Measurements from ENCODE around the gene ZNF716. TPM values are rescaled to one million over a fixed set of nuclear protein-coding genes. Genes with fewer than 3 reads are reported as not detected.
"Not testable (repeated sequence)": the region's sequence is repeated elsewhere in the genome, so short reads cannot be mapped to it uniquely, and the experiment has no call there.

Gene ZNF716
- total RNA-seq, 4 donors from 2014 or later, result not detected

DNA sequence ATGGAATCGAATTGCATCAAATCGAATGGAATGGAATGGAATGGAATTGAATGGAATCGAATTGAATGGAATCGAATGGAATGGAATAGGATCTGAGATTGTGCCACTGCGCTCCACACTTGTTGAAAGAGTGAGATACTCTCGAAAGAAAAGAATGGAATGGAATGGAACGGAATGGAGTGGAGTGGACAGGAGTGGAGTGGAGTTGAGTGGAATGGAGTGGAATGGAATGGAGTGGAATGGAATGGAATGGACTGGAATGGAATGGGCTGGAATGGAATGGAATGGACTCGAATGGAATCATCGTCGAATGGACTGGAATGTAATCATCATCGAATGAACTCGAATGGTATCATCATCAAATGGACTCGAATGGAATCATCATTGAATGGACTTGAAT, 38.0 kb downstream of the ZNF716 start:
- no peak overlapping the region for H3K4me3 ChIP-seq
- no peak overlapping the region for H3K27ac ChIP-seq
- peaks cover 0 to 50% (median 0%) of the 10 kb centered on the region in 3 donors for H3K9me3 ChIP-seq
- 76 to 88% methylated on average over 12 to 13 of the region's 13 CpGs for WGBS, 2 donors (ENCODE audit: low coverage in 1 of 2)
- H3K27me3 ChIP-seq, result no peaks in the 10 kb centered on the region
- no peaks in the 10 kb centered on the region for H3K4me1 ChIP-seq
- ATAC-seq, result no peak
- TF ChIP-seq EP300 (IDR thresholded peaks at IDR 0.05), result no peak
- no peak for TF ChIP-seq POLR2AphosphoS5 (IDR thresholded peaks at IDR 0.05)
- TF ChIP-seq, protein P1, sequence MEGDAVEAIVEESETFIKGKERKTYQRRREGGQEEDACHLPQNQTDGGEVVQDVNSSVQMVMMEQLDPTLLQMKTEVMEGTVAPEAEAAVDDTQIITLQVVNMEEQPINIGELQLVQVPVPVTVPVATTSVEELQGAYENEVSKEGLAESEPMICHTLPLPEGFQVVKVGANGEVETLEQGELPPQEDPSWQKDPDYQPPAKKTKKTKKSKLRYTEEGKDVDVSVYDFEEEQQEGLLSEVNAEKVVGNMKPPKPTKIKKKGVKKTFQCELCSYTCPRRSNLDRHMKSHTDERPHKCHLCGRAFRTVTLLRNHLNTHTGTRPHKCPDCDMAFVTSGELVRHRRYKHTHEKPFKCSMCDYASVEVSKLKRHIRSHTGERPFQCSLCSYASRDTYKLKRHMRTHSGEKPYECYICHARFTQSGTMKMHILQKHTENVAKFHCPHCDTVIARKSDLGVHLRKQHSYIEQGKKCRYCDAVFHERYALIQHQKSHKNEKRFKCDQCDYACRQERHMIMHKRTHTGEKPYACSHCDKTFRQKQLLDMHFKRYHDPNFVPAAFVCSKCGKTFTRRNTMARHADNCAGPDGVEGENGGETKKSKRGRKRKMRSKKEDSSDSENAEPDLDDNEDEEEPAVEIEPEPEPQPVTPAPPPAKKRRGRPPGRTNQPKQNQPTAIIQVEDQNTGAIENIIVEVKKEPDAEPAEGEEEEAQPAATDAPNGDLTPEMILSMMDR (IDR thresholded peaks at IDR 0.05), result no peak
- no peak for TF ChIP-seq POLR2A (IDR thresholded peaks at IDR 0.05)
- H3K36me3 ChIP-seq, result no peaks in the 10 kb centered on the region

GRCh38 chr7:57495111-57495510, 45.1 kb downstream of the ZNF716 start:
- not testable (repeated sequence) for H3K27me3 ChIP-seq, H3K36me3 ChIP-seq, H3K4me3 ChIP-seq, ATAC-seq, H3K4me1 ChIP-seq, H3K27ac ChIP-seq
- WGBS, 2 donors (ENCODE audit: low coverage in 1 of 2), result 72 to 81% methylated on average over 8 of the region's 8 CpGs
- peaks cover 0 to 46% (median 0%) of the 10 kb centered on the region in 3 donors for H3K9me3 ChIP-seq

GRCh38 chr7:57496395-57496794, 46.4 kb downstream of the ZNF716 start:
- no peak overlapping the region for H3K4me3 ChIP-seq
- no peak overlapping the region for H3K27ac ChIP-seq
- H3K27me3 ChIP-seq, result no peaks in the 10 kb centered on the region
- peaks cover 0 to 39% (median 0%) of the 10 kb centered on the region in 3 donors for H3K9me3 ChIP-seq
- TF ChIP-seq, protein P1 (IDR thresholded peaks at IDR 0.05), result no peak
- TF ChIP-seq EP300 (IDR thresholded peaks at IDR 0.05) (no peak), POLR2AphosphoS5 (IDR thresholded peaks at IDR 0.05) (no peak), POLR2A (IDR thresholded peaks at IDR 0.05) (no peak)
- no peaks in the 10 kb centered on the region for H3K36me3 ChIP-seq
- no peaks in the 10 kb centered on the region for H3K4me1 ChIP-seq
- peak; percentile 43 for ATAC-seq
- WGBS, 2 donors (ENCODE audit: low coverage in 1 of 2), result 58 to 70% methylated on average over 5 to 6 of the region's 6 CpGs

DNA sequence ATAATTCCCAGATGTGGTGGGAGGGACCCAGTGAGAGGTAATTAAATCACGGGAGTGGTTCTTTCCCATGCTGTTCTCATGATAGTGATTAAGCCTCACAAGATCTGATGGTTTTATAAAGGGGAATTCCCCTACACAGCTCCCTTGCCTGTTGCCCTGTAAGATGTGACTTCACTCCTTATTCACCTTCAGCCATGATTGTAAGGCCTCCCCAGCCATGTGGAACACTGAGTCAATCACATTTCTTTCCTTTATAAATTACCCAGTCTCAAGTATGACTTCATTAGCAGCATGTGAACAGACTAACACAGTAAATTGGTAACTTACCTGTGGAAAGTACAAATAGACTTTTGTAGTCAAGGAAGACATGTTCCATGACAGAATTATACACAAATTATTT, 55.2 kb downstream of the ZNF716 start:
- Histone ChIP-seq H3K4me1 (no peaks in the 10 kb centered on the region), H3K9me3 (peaks cover 0 to 10% (median 0%) of the 10 kb centered on the region in 3 donors), H3K27me3 (no peaks in the 10 kb centered on the region), H3K4me3 (no peak overlapping the region), H3K36me3 (no peaks in the 10 kb centered on the region), H3K27ac (no peak overlapping the region)
- ATAC-seq, result no peak
- 50 to 100% methylated on average over 1 of the region's 1 CpG for WGBS, 2 donors (ENCODE audit: low coverage in 1 of 2)
- no peak for TF ChIP-seq POLR2AphosphoS5 (IDR thresholded peaks at IDR 0.05)
- TF ChIP-seq, protein P1 (IDR thresholded peaks at IDR 0.05), result no peak

Small RNAs within 50 kb of the gene (small RNA-seq; reads per million reads assigned to genes)
- 0 reads per million in 4 donors for gene MIR3147

Data from gastroesophageal sphincter (tissue), 4 donors.